Mammary epithelial cell (primary cell): ENCODE results near the gene EVL.

Experiments
- CTCF ChIP-seq, 2 donors: IDR thresholded peaks in 1 of 2; conservative IDR thresholded peaks in 1 of 2; 2 replicates each; pipeline ENCODE4 v1.5.1; 2011 to 2012; ENCODE audit warnings: inconsistent platforms in 2 of 2, low read length in 2 of 2, mild to moderate bottlenecking in 2 of 2, control low read depth in 1 of 2, low read depth in 1 of 2; ENCODE audit not compliant: insufficient read depth in 1 of 2; ENCODE audit errors: extremely low read depth in 1 of 2
- EZH2 ChIP-seq: IDR thresholded peaks from 2 replicates; pipeline ENCODE4 v1.6.1; 2012; ENCODE audit warnings: low read length, inconsistent platforms, borderline replicate concordance

GRCh38 chr14:100078216-100078803 is 13.1 kb downstream of the EVL start:
- TF ChIP-seq CTCF (conservative IDR thresholded peaks at IDR 0.05 in 1 of 2, IDR thresholded peaks at IDR 0.05 in 1 of 2; ENCODE audit: extremely low read depth in 1 of 2, insufficient read depth in 1 of 2, low read depth in 1 of 2, low read length in 2 of 2) (no peak), EZH2 (no peak)
